DOHH2 (cell line): ENCODE measurements around the gene ASRGL1.
"Not testable (repeated sequence)": the region's sequence is repeated elsewhere in the genome, so short reads cannot be mapped to it uniquely, and the experiment has no call there.

Experiments
- H3F3A ChIP-seq: fragments of 200-600 bp; sonication (generic), shearing (Covaris generic); 2 replicates; pipeline ENCODE4 v1.6.0; 2016; ENCODE audit warnings: antibody characterized with exemption, mild to moderate bottlenecking; ENCODE audit not compliant: control insufficient read depth, insufficient read depth
- H3K27ac ChIP-seq: fragments of 200-600 bp; sonication (generic); 2 replicates; pipeline ENCODE4 v1.5.1; 2014; ENCODE audit warnings: low read depth, mild to moderate bottlenecking, low read length, moderate library complexity
- H3K27me3 ChIP-seq: fragments of 200-600 bp; sonication (generic); 2 replicates; pipeline ENCODE4 v1.6.1; 2014; ENCODE audit warnings: mild to moderate bottlenecking, low read length, mixed read lengths; ENCODE audit not compliant: control insufficient read depth
- H3K36me3 ChIP-seq: fragments of 200-600 bp; sonication (generic); 2 replicates; pipeline ENCODE4 v1.6.1; 2014; ENCODE audit warnings: mild to moderate bottlenecking, low read length, moderate library complexity, mixed read lengths; ENCODE audit not compliant: control insufficient read depth
- H3K4me1 ChIP-seq: fragments of 200-600 bp; sonication (generic); 2 replicates; pipeline ENCODE4 v1.6.1; 2014; ENCODE audit warnings: mild to moderate bottlenecking, low read length, mixed read lengths; ENCODE audit not compliant: control insufficient read depth
- H3K4me2 ChIP-seq: fragments of 200-600 bp; sonication (generic); 2 replicates; pipeline ENCODE4 v1.6.0; 2014; ENCODE audit warnings: mild to moderate bottlenecking, low read length, moderate library complexity
- H3K4me3 ChIP-seq: fragments of 200-600 bp; sonication (generic); 2 replicates; pipeline ENCODE4 v1.5.1; 2014; ENCODE audit warnings: mild to moderate bottlenecking, low read length, mixed read lengths
- H3K79me2 ChIP-seq: fragments of 200-600 bp; sonication (generic); 2 replicates; pipeline ENCODE4 v1.6.1; 2014; ENCODE audit warnings: mild to moderate bottlenecking, low read length, mixed read lengths; ENCODE audit not compliant: control insufficient read depth
- H3K9me2 ChIP-seq: fragments of 200-600 bp; sonication (generic); replicated peaks from 2 replicates; pipeline ENCODE4 v1.6.1; 2014; ENCODE audit warnings: mild to moderate bottlenecking, low read length, mixed read lengths; ENCODE audit not compliant: control insufficient read depth
- H3K9me3 ChIP-seq: fragments of 200-600 bp; sonication (generic); 2 replicates; pipeline ENCODE4 v1.6.1; 2014; ENCODE audit warnings: antibody characterized with exemption, low read length, mixed read lengths; ENCODE audit not compliant: control insufficient read depth, insufficient read depth
- H4K20me1 ChIP-seq: fragments of 200-600 bp; sonication (generic); 2 replicates; pipeline ENCODE4 v1.6.0; 2014; ENCODE audit warnings: low read depth, mild to moderate bottlenecking, antibody characterized with exemption, low read length, moderate library complexity; ENCODE audit not compliant: control insufficient read depth, insufficient read depth
- CTCF ChIP-seq: fragments of 200-600 bp; sonication (generic); IDR thresholded peaks from one replicate; pipeline ENCODE4 v1.5.1; 2014; ENCODE audit warnings: antibody characterized with exemption, mild to moderate bottlenecking, low read depth, low read length; ENCODE audit not compliant: poor library complexity, severe bottlenecking
- EZH2phosphoT487 ChIP-seq: fragments of 200-600 bp; sonication (generic); IDR thresholded peaks from 2 replicates; pipeline ENCODE4 v1.6.1; 2017; ENCODE audit warnings: borderline replicate concordance, mild to moderate bottlenecking, antibody characterized with exemption, low read length, moderate library complexity, mixed read lengths

The ASRGL1 gene

GRCh38 chr11:62378459-62379063 lies 41.3 kb downstream of the ASRGL1 start:
- H3K4me2 ChIP-seq, H3K36me3 ChIP-seq, H3K9me2 ChIP-seq, H3K79me2 ChIP-seq, H3K4me1 ChIP-seq, H3K27ac ChIP-seq, H3K9me3 ChIP-seq, H3F3A ChIP-seq, H3K4me3 ChIP-seq, H4K20me1 ChIP-seq, H3K27me3 ChIP-seq: not testable (repeated sequence)
- TF ChIP-seq CTCF: peak; percentile 23

- not testable (repeated sequence) for H3K4me3 ChIP-seq, H3K9me2 ChIP-seq, H3K27ac ChIP-seq, H3F3A ChIP-seq, H3K36me3 ChIP-seq, H3K4me1 ChIP-seq, H3K27me3 ChIP-seq, H3K4me2 ChIP-seq, H4K20me1 ChIP-seq, H3K9me3 ChIP-seq, H3K79me2 ChIP-seq
These were observed 42.3 kb downstream of the ASRGL1 start for GRCh38 chr11:62379586-62379985.

DNA sequence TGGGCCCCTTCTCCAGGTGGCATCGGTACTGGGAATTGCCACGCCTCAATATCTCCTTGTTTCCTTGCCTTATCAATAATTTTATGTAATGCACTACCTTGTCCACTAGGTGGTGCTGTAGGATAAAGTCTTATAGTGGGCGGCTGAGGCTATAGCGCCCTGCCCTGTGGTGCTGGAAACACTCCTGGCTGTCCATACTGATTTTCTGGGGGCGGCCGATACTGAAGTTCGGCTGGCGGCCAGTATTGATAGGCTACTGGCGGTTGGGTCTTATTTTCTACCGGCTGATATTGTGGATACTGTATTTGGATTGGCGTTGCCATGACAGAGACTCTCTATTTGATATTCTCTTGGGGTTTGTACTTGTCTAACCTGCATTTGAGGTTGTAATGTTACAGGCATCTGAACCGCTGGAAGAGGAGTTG lies 43.6 kb downstream of the ASRGL1 start:
- TF ChIP-seq CTCF: peak; percentile 73
- H3K36me3 ChIP-seq, H3K27me3 ChIP-seq, H3K4me2 ChIP-seq, H3K27ac ChIP-seq, H3K4me1 ChIP-seq, H4K20me1 ChIP-seq, H3F3A ChIP-seq, H3K4me3 ChIP-seq, H3K9me3 ChIP-seq, H3K9me2 ChIP-seq, H3K79me2 ChIP-seq: not testable (repeated sequence)

DNA sequence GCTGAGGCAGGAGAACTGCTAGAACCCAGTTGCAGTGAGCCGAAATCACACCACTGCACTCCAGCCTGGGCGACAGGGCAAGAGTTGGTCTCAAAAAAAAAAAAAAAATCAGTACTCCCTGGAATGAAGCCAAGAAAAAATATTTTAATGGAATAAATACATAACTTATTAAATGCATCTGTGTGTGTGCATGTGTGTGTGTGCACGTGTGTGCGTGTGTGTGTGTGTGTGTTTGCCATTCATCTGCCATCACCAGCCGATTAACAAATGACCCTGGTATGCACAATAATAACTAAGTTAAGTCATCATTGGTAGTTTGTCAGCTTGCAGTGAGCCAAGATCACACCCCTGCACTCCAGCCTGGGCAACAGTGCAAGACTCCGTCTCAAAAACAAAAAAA lies 46.6 kb downstream of the ASRGL1 start:
- H3K27ac ChIP-seq: no peak overlapping the region
- H3K27me3 ChIP-seq: 0 out of 2 replicates have a peak, but pooled peaks cover 3% of the 10 kb centered on the region
- TF ChIP-seq EZH2phosphoT487: no peak
- no peak for TF ChIP-seq CTCF

GRCh38 chr11:62386083-62386482 lies 48.8 kb downstream of the ASRGL1 start:
- not testable (repeated sequence) for H3K27ac ChIP-seq, H3K4me2 ChIP-seq

More for the DNA sequence above, 46.6 kb downstream of the ASRGL1 start:
- Histone ChIP-seq H3K9me2 (no peaks in the 10 kb centered on the region), H3K79me2 (no peaks in the 10 kb centered on the region), H3K4me2 (no peak overlapping the region), H3K36me3 (no peaks in the 10 kb centered on the region), H3K9me3 (no peaks in the 10 kb centered on the region), H4K20me1 (no peaks in the 10 kb centered on the region), H3K4me1 (no peaks in the 10 kb centered on the region), H3F3A (no peaks in the 10 kb centered on the region), H3K4me3 (no peak overlapping the region)

More at GRCh38 chr11:62386083-62386482, 48.8 kb downstream of the ASRGL1 start:
- H3K9me3 ChIP-seq, H3K9me2 ChIP-seq, H3K79me2 ChIP-seq, H3K27me3 ChIP-seq, H3K4me3 ChIP-seq, H3F3A ChIP-seq, H3K4me1 ChIP-seq, H4K20me1 ChIP-seq, H3K36me3 ChIP-seq: not testable (repeated sequence)
